Karpas-422 (cell line): ENCODE measurements around the gene KIAA1549. TPM values are rescaled to one million over a fixed set of nuclear protein-coding genes. Genes with fewer than 3 reads are reported as not detected.
"Not testable (repeated sequence)": the region's sequence is repeated elsewhere in the genome, so short reads cannot be mapped to it uniquely, and the experiment has no call there.

Source experiments
- DNase-seq: peaks from one replicate; pipeline ENCODE4 v3.0.0-alpha.2; 2015
- H2AFZ ChIP-seq: fragments of 200-600 bp; sonication (generic); 2 replicates; pipeline ENCODE4 v1.6.1; 2014; ENCODE audit warnings: antibody characterized with exemption, low read length, mixed read lengths
- H3K27ac ChIP-seq: fragments of 200-600 bp; sonication (generic); 2 replicates; pipeline ENCODE4 v1.5.1; 2014; ENCODE audit warnings: mild to moderate bottlenecking, low read length, moderate library complexity
- H3K27me3 ChIP-seq: fragments of 200-600 bp; sonication (generic); 2 replicates; pipeline ENCODE4 v1.6.1; 2014; ENCODE audit warnings: low read length, mixed read lengths
- H3K36me3 ChIP-seq: fragments of 200-600 bp; sonication (generic); 2 replicates; pipeline ENCODE4 v1.6.1; 2014; ENCODE audit warnings: low read length, mixed read lengths; ENCODE audit not compliant: insufficient read depth
- H3K4me1 ChIP-seq: fragments of 200-600 bp; sonication (generic); 2 replicates; pipeline ENCODE4 v1.6.1; 2014; ENCODE audit warnings: mild to moderate bottlenecking, low read length, mixed read lengths
- H3K4me2 ChIP-seq: fragments of 200-600 bp; sonication (generic); 2 replicates; pipeline ENCODE4 v1.6.1; 2014; ENCODE audit warnings: low read length, low read depth, mild to moderate bottlenecking; ENCODE audit not compliant: poor library complexity, severe bottlenecking
- H3K4me3 ChIP-seq: fragments of 200-600 bp; sonication (generic); 2 replicates; pipeline ENCODE4 v1.5.1; 2014; ENCODE audit warnings: mild to moderate bottlenecking, antibody characterized with exemption, low read length, mixed read lengths
- H3K79me2 ChIP-seq: fragments of 200-600 bp; sonication (generic); 2 replicates; pipeline ENCODE4 v1.6.1; 2014; ENCODE audit warnings: mild to moderate bottlenecking, low read length, mixed read lengths
- H3K9ac ChIP-seq: fragments of 200-600 bp; sonication (generic); 2 replicates; pipeline ENCODE4 v1.6.0; 2014; ENCODE audit warnings: low read length
- H3K9me2 ChIP-seq: fragments of 200-600 bp; sonication (generic), shearing (Covaris generic); replicated peaks from 2 replicates; pipeline ENCODE4 v1.6.0; 2014; ENCODE audit warnings: mild to moderate bottlenecking, low read length, moderate library complexity; ENCODE audit not compliant: insufficient read depth
- H3K9me3 ChIP-seq: fragments of 300-700, 200-600 bp; sonication (generic); 2 replicates; pipeline ENCODE4 v1.6.1; 2014; ENCODE audit warnings: low read length, mixed read lengths
- H4K20me1 ChIP-seq: fragments of 200-600 bp; sonication (generic); 2 replicates; pipeline ENCODE4 v1.6.1; 2014; ENCODE audit warnings: mild to moderate bottlenecking, antibody characterized with exemption, low read length, low read depth; ENCODE audit not compliant: insufficient read depth
- total RNA-seq: library from RNA; depleted of rRNA; stranded (reverse); fragments of >200 nt; shearing (Covaris generic); gene quantifications from 2 replicates; pipeline ENCODE4 v1.2.3, GENCODE V29; 2014; ENCODE audit warnings: low replicate concordance

KIAA1549 gene
- total RNA-seq, 1 experiment from 2014 or later, result not detected

GRCh38 chr7:138943061-138943460 lies 38.1 kb downstream of the KIAA1549 start:
- Histone ChIP-seq H3K9me2 (no peaks in the 10 kb centered on the region), H3K27ac (no peak overlapping the region), H3K4me3 (no peak overlapping the region), H3K4me1 (no peaks in the 10 kb centered on the region), H4K20me1 (no peaks in the 10 kb centered on the region), H3K9me3 (no peaks in the 10 kb centered on the region), H2AFZ (no peak overlapping the region), H3K36me3 (no peaks in the 10 kb centered on the region), H3K27me3 (no peaks in the 10 kb centered on the region), H3K9ac (no peak overlapping the region), H3K4me2 (no peak overlapping the region), H3K79me2 (no peaks in the 10 kb centered on the region)
- no peak for DNase-seq

- Histone ChIP-seq H3K27ac (no peak overlapping the region), H3K4me2 (no peak overlapping the region), H3K27me3 (no peaks in the 10 kb centered on the region), H3K79me2 (no peaks in the 10 kb centered on the region), H3K9me2 (no peaks in the 10 kb centered on the region), H3K4me1 (no peaks in the 10 kb centered on the region), H3K9ac (no peak overlapping the region), H2AFZ (no peak overlapping the region), H3K4me3 (no peak overlapping the region), H3K9me3 (no peaks in the 10 kb centered on the region), H4K20me1 (no peaks in the 10 kb centered on the region), H3K36me3 (no peaks in the 10 kb centered on the region)
- DNase-seq, result no peak
Observed at GRCh38 chr7:138941545-138941944, 39.6 kb downstream of the KIAA1549 start.

GRCh38 chr7:138940602-138941001 lies 40.6 kb downstream of the KIAA1549 start:
- H3K9ac ChIP-seq, H3K4me2 ChIP-seq, H3K9me3 ChIP-seq, H3K9me2 ChIP-seq, DNase-seq, H3K4me3 ChIP-seq, H3K79me2 ChIP-seq, H3K4me1 ChIP-seq, H3K27ac ChIP-seq, H3K27me3 ChIP-seq, H2AFZ ChIP-seq, H3K36me3 ChIP-seq, H4K20me1 ChIP-seq: not testable (repeated sequence)

- no peaks in the 10 kb centered on the region for H3K27me3 ChIP-seq
- H3K9ac ChIP-seq, result no peak overlapping the region
- no peak overlapping the region for H3K4me3 ChIP-seq
- no peaks in the 10 kb centered on the region for H4K20me1 ChIP-seq
- no peak overlapping the region for H3K4me2 ChIP-seq
- H3K9me3 ChIP-seq, result no peaks in the 10 kb centered on the region
- H2AFZ ChIP-seq, result no peak overlapping the region
- H3K79me2 ChIP-seq, result no peaks in the 10 kb centered on the region
- no peaks in the 10 kb centered on the region for H3K36me3 ChIP-seq
- DNase-seq, result no peak
- H3K27ac ChIP-seq, result no peak overlapping the region
- no peaks in the 10 kb centered on the region for H3K4me1 ChIP-seq
- H3K9me2 ChIP-seq, result no peaks in the 10 kb centered on the region
Observed at GRCh38 chr7:138937484-138937883, 43.7 kb downstream of the KIAA1549 start.

GRCh38 chr7:138935465-138936011 lies 45.7 kb downstream of the KIAA1549 start:
- Histone ChIP-seq H3K9ac (no peak overlapping the region), H3K4me2 (no peak overlapping the region)
- no peak for DNase-seq

GRCh38 chr7:138934861-138935260 lies 46.3 kb downstream of the KIAA1549 start:
- no peaks in the 10 kb centered on the region for H3K79me2 ChIP-seq
- H3K27ac ChIP-seq, result no peak overlapping the region
- no peak overlapping the region for H2AFZ ChIP-seq
- H3K4me1 ChIP-seq, result no peaks in the 10 kb centered on the region
- H3K4me3 ChIP-seq, result no peak overlapping the region
- no peaks in the 10 kb centered on the region for H3K9me3 ChIP-seq
- DNase-seq, result no peak
- H3K36me3 ChIP-seq, result no peaks in the 10 kb centered on the region
- no peaks in the 10 kb centered on the region for H3K9me2 ChIP-seq
- H3K4me2 ChIP-seq, result no peak overlapping the region
- H3K9ac ChIP-seq, result no peak overlapping the region
- no peaks in the 10 kb centered on the region for H4K20me1 ChIP-seq
- no peaks in the 10 kb centered on the region for H3K27me3 ChIP-seq

More at GRCh38 chr7:138935465-138936011, 45.7 kb downstream of the KIAA1549 start:
- no peaks in the 10 kb centered on the region for H3K4me1 ChIP-seq
- H3K36me3 ChIP-seq, result no peaks in the 10 kb centered on the region
- H3K9me3 ChIP-seq, result no peaks in the 10 kb centered on the region
- no peaks in the 10 kb centered on the region for H4K20me1 ChIP-seq
- no peaks in the 10 kb centered on the region for H3K9me2 ChIP-seq
- H2AFZ ChIP-seq, result no peak overlapping the region
- H3K79me2 ChIP-seq, result no peaks in the 10 kb centered on the region
- H3K27me3 ChIP-seq, result no peaks in the 10 kb centered on the region
- H3K4me3 ChIP-seq, result no peak overlapping the region
- H3K27ac ChIP-seq, result no peak overlapping the region

GRCh38 chr7:138934367-138934766 lies 46.8 kb downstream of the KIAA1549 start:
- H3K36me3 ChIP-seq, result no peaks in the 10 kb centered on the region
- H3K79me2 ChIP-seq, result no peaks in the 10 kb centered on the region
- DNase-seq, result no peak
- H3K4me1 ChIP-seq, result no peaks in the 10 kb centered on the region
- H3K27ac ChIP-seq, result no peak overlapping the region
- no peaks in the 10 kb centered on the region for H3K9me3 ChIP-seq
- no peaks in the 10 kb centered on the region for H3K9me2 ChIP-seq
- H3K27me3 ChIP-seq, result no peaks in the 10 kb centered on the region
- no peak overlapping the region for H3K4me3 ChIP-seq
- no peak overlapping the region for H3K9ac ChIP-seq
- no peak overlapping the region for H2AFZ ChIP-seq
- H3K4me2 ChIP-seq, result no peak overlapping the region
- H4K20me1 ChIP-seq, result no peaks in the 10 kb centered on the region

GRCh38 chr7:138932870-138933269 lies 48.3 kb downstream of the KIAA1549 start:
- H3K4me1 ChIP-seq, result no peaks in the 10 kb centered on the region
- H3K27me3 ChIP-seq, result no peaks in the 10 kb centered on the region
- no peaks in the 10 kb centered on the region for H3K9me3 ChIP-seq
- no peak overlapping the region for H3K4me3 ChIP-seq
- H3K9ac ChIP-seq, result no peak overlapping the region
- no peaks in the 10 kb centered on the region for H3K79me2 ChIP-seq
- H3K9me2 ChIP-seq, result no peaks in the 10 kb centered on the region
- no peak for DNase-seq
- H3K4me2 ChIP-seq, result no peak overlapping the region
- H3K36me3 ChIP-seq, result no peaks in the 10 kb centered on the region
- H3K27ac ChIP-seq, result no peak overlapping the region
- no peaks in the 10 kb centered on the region for H4K20me1 ChIP-seq
- H2AFZ ChIP-seq, result no peak overlapping the region

- no peaks in the 10 kb centered on the region for H3K79me2 ChIP-seq
- no peaks in the 10 kb centered on the region for H3K9me3 ChIP-seq
- no peak overlapping the region for H3K4me3 ChIP-seq
- no peaks in the 10 kb centered on the region for H4K20me1 ChIP-seq
- no peak overlapping the region for H3K9ac ChIP-seq
- no peak overlapping the region for H3K4me2 ChIP-seq
- H2AFZ ChIP-seq, result no peak overlapping the region
- no peaks in the 10 kb centered on the region for H3K9me2 ChIP-seq
- no peak for DNase-seq
- H3K36me3 ChIP-seq, result no peaks in the 10 kb centered on the region
- H3K4me1 ChIP-seq, result no peaks in the 10 kb centered on the region
- no peak overlapping the region for H3K27ac ChIP-seq
- no peaks in the 10 kb centered on the region for H3K27me3 ChIP-seq
Observed at GRCh38 chr7:138932427-138932826, 48.8 kb downstream of the KIAA1549 start.
